Inflammatory macrophage treated with lipopolysaccharide for 1 hour (primary cell): ENCODE results near the gene RASGRP4.

Experiments used
- DNase-seq, 2 donors: peaks; one replicate each; pipeline ENCODE4 v3.0.0-alpha.2; 2020 to 2022

The RASGRP4 gene

GRCh38 chr19:38387550-38388348 is 38.3 kb downstream of the RASGRP4 start, which contains the start of gene GGN:
TSS of gene GGN (minus strand) at chr19:38388034. CDS start at chr19:38387261, 773 bp downstream.
- DNase-seq: peak; percentile 69

GRCh38 chr19:38386971-38387549 is 39.0 kb downstream of the RASGRP4 start:
- peak; percentile 49 to 72 for DNase-seq

GRCh38 chr19:38386300-38386970 is 39.6 kb downstream of the RASGRP4 start:
- DNase-seq: no peak

- DNase-seq: no peak
Observed at GRCh38 chr19:38385804-38386257, 40.2 kb downstream of the RASGRP4 start.

GRCh38 chr19:38385057-38385803 is 40.8 kb downstream of the RASGRP4 start:
- DNase-seq: no peak

GRCh38 chr19:38384209-38385027 is 41.6 kb downstream of the RASGRP4 start:
- no peak for DNase-seq

- DNase-seq: no peak
Observed at GRCh38 chr19:38383743-38384142, 42.3 kb downstream of the RASGRP4 start.

GRCh38 chr19:38383184-38383583 is 42.8 kb downstream of the RASGRP4 start:
- DNase-seq: no peak

GRCh38 chr19:38381138-38381537 is 44.9 kb downstream of the RASGRP4 start:
- DNase-seq: no peak

- DNase-seq: no peak
Observed at GRCh38 chr19:38378866-38379265, 47.2 kb downstream of the RASGRP4 start.

- DNase-seq: no peak
Observed at GRCh38 chr19:38377052-38377451, 49.0 kb downstream of the RASGRP4 start.

- no peak for DNase-seq
Observed at GRCh38 chr19:38376576-38376975, 49.4 kb downstream of the RASGRP4 start.

GRCh38 chr19:38375748-38376147 is 50.3 kb downstream of the RASGRP4 start:
- DNase-seq: peak; percentile 18 to 45

GRCh38 chr19:38375098-38375493 is 50.9 kb downstream of the RASGRP4 start:
- peak in 1 of 2 donors; percentile 20 for DNase-seq

GRCh38 chr19:38374332-38375097 is 51.5 kb downstream of the RASGRP4 start, which contains the start of gene PSMD8:
TSS of gene PSMD8 (plus strand) at chr19:38374571. CDS start at chr19:38374602, 31 bp downstream.
- peak; percentile 99 for DNase-seq

- DNase-seq: no peak
Observed at GRCh38 chr19:38373907-38374331, 52.1 kb downstream of the RASGRP4 start.

GRCh38 chr19:38371081-38371480 is 54.9 kb downstream of the RASGRP4 start:
- no peak for DNase-seq

- DNase-seq: no peak
Observed at GRCh38 chr19:38370299-38370698, 55.7 kb downstream of the RASGRP4 start.

GRCh38 chr19:38369584-38369983 is 56.4 kb downstream of the RASGRP4 start:
- no peak for DNase-seq

GRCh38 chr19:38367041-38367440 is 59.0 kb downstream of the RASGRP4 start:
- no peak for DNase-seq
